A204.1 (cell line): ENCODE data around the gene ERF.

Experiments
- FAIRE-seq: peaks from 2 replicates; lab custom pipeline; 2012; peaks lifted over from hg19 to GRCh38; lab: Jason Lieb, UNC

Gene ERF

GRCh38 chr19:42239544-42240220 lies 15.2 kb downstream of the ERF start:
- FAIRE-seq, result no peak

DNA sequence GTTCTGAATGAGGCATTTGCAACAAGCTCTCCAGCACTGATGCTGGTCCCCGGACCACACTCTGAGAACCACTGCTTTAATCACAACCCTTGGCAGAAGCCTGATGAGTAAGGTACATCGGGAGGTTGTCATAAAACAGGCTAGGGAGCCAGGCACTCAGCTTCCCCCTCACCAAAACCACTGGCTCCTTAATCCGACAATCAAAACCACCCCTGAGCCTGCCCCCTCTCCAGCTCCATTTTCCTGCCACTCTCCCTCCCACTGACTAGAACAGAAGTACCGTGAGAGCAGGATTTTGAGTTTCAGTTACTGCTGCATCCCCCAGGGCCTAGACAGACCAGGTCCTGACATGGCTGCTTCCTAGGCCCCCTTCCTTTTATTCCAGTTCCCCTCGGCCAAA lies 19.7 kb downstream of the ERF start:
- FAIRE-seq, result no peak

GRCh38 chr19:42234364-42234763 lies 20.6 kb downstream of the ERF start:
- FAIRE-seq, result no peak

DNA sequence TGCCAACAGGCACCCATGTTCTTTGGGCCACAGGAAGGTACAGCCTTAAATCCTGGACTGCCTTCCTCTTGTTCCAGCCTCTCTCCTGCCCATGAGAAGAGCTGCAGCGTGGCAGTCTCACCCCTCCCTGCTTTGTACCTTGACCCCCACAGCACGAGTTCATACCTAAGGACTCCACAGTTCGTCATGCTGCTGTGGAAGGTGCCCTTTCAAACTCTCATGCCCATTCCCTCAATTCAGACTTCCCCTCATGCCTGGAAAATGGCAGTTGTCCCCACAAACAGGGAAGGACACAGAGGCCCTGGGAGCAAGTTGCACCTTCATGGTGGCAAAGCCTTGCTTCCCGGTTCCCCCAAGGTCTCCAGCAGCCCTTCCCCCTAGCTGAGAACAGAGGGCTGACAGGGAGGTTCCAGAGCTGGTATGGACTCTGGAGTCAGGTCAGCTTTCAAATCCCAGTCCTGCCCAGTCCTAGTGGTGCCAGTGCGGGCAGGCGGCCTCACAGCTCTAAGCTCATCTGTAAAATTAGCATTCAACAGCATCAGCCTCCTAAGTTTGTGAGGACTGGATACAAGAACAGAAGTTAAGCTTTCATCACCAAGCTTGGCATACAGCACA lies 21.1 kb downstream of the ERF start:
- no peak for FAIRE-seq

DNA sequence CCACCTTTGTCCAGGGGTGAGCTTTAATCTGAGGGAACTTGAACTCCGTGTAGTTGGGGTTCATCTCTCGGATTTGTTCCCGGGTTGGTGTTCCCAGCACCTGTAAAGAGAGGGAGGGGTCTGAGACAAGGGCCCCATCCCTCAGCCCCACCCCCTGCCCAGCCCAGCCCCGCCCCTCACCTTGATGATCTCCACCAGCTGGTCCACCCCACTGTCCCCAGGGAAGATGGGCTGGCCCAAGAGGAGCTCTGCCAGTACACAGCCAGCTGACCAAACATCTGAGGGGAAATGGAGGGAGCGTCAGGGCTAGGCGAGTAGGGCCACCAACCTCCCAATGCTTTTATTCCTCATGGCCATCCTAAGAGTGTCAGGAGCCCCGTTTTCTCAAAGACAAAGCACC lies 21.8 kb downstream of the ERF start:
- no peak for FAIRE-seq

DNA sequence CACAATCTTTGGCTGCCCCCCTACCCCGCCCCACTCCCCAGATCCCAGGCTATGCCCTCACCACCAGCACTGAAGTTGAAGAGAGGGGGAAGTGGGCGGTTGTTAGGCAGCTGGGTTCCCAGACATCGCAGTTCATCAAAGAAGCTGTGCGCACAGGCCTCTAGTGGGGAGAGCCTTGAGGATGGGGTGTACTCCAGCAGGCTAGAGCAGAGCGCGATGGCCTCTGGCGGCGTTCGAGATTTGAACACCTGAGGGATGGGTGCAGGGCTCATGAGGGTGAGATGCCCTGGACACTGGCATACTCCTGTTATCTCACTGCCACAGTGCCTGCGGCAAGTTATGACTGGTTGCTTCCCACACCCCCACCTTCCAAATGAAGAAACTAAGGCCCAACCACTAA lies 22.5 kb downstream of the ERF start:
- no peak for FAIRE-seq

GRCh38 chr19:42230571-42230970 lies 24.4 kb downstream of the ERF start:
- FAIRE-seq, result no peak

- no peak for FAIRE-seq
Measured at GRCh38 chr19:42229855-42230351, 25.0 kb downstream of the ERF start.

GRCh38 chr19:42229301-42229854 lies 25.6 kb downstream of the ERF start:
- FAIRE-seq, result no peak

GRCh38 chr19:42228641-42229040 lies 26.3 kb downstream of the ERF start:
- no peak for FAIRE-seq

GRCh38 chr19:42226886-42227285 lies 28.0 kb downstream of the ERF start:
- FAIRE-seq, result no peak

DNA sequence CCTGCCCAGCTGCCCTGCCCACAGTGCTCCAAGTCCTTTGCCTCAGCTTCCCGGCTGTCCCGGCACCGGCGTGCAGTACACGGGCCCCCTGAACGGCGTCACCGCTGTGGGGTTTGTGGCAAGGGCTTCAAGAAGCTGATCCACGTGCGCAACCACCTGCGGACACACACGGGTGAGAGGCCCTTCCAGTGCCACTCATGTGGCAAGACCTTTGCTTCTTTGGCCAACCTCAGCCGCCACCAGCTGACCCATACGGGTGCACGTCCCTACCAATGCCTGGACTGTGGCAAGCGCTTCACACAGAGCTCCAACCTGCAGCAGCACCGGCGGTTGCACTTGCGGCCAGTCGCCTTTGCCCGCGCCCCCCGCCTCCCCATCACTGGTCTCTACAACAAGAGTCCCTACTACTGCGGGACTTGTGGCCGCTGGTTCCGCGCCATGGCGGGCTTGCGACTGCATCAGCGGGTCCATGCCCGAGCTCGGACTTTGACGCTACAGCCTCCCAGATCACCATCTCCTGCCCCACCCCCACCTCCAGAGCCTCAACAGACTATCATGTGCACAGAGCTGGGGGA lies 29.1 kb downstream of the ERF start:
- FAIRE-seq, result no peak

DNA sequence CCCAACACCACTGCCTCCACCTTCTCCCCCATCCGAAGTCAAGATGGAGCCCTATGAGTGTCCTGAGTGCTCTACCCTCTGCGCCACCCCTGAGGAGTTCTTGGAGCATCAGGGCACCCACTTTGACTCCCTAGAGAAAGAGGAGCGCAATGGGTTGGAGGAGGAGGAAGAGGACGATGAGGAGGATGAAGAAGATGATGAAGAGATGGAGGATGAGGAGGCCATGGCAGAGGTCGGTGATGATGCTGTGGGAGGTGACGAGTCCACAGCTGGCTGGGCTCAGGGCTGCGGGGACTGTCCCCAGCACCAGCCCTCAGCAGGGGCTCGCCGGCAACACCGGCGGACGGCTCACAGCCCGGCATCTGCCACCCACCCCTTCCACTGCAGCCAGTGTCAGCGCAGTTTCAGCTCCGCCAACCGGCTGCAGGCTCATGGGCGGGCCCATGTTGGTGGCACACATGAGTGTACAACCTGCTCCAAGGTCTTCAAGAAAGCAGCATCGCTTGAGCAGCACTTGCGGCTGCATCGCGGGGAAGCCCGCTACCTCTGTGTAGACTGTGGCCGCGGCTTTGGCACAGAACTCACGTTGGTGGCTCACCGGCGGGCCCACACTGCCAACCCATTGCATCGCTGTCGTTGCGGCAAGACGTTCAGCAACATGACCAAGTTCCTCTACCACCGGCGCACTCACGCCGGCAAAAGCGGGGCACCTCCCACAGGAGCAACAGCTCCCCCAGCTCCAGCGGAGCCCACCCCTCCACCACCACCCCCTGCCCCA lies 29.8 kb downstream of the ERF start:
- FAIRE-seq, result no peak

GRCh38 chr19:42220751-42221097 lies 34.2 kb downstream of the ERF start:
- no peak for FAIRE-seq

DNA sequence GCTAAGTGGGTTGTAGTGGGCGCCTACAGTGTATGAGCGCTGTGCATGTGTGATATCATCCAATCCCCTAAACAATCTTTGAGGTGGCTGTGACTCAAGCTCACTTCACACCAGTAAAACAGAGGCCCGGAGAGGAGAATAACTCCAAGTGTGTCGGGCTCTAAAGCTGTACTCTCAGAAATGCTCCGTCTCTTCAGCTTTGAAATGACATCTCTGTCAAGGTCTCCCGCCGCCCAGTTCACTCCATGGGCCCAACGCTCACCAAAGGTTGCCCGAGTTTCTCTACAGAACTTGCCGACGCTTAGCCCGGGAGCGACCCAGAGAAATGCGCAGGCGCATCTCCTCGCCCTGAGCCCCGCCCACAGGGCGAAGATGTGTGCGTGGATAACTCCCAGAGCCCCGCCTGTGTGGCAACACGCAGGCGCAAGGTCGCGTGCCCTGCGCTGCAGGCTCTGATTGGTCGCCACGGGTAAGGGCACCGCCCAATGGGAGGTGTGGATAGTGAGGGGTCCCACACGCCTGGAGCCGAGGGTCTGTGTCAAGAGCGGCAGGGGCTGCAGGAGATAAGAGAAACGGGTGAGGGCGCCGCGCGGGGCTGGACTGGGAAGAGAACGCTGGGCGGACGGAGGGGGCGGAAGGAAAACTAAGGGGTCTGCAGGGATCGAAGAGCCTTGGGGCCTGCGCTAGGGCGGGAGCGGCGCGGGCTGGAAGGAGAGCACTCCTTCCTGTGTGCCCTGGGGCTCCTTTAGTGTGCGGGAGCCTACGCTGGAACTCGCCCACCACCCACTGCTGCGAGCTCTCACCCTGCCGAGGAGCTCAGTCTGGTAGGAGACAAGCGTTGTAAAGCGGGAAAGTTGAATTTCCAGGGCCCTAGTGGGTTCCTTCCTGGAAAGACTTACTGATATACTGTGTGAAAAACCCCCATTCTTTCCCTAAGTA lies 34.8 kb downstream of the ERF start, which contains the start of gene ZNF526:
ZNF526 (plus strand) TSS at position 501 of the 939 bp plus-strand sequence. CDS start 4,092 bp downstream, outside the sequence.
- peak; percentile 90 for FAIRE-seq

- FAIRE-seq, result peak; percentile 92
Measured at GRCh38 chr19:42217520-42218437, 37.1 kb downstream of the ERF start, which contains the start of gene DEDD2. Gene DEDD2, minus strand, starts transcription at chr19:42217677. Its CDS starts 670 bp downstream, at chr19:42217007.

GRCh38 chr19:42216653-42217519 lies 38.0 kb downstream of the ERF start:
- FAIRE-seq, result no peak

- no peak for FAIRE-seq
Measured at GRCh38 chr19:42214810-42215485, 40.0 kb downstream of the ERF start.

- FAIRE-seq, result no peak
Measured at GRCh38 chr19:42212886-42213285, 42.0 kb downstream of the ERF start.
